ENCODE measurements around the gene SLC4A1. TPM values are rescaled to one million over a fixed set of nuclear protein-coding genes. Genes with fewer than 3 reads are reported as not detected.

Gene SLC4A1
- total RNA-seq, 4 donors from 2014 or later, result 0.16 to 1.2 (median 0.56) TPM

GRCh38 chr17:44308320-44308818, 40.4 kb upstream of the SLC4A1 start, which contains the start of gene RUNDC3A:
Gene RUNDC3A, plus strand, starts transcription at chr17:44308601. Its CDS starts 232 bp downstream, at chr17:44308833.
- TF ChIP-seq CTCF (IDR thresholded peaks at IDR 0.05), result no peak
- DNase-seq (ENCODE audit: low spot score) (peak; percentile 61), ATAC-seq (ENCODE audit: low FRiP score) (peak; percentile 97)

- DNase-seq (ENCODE audit: low spot score), result no peak
- peak; percentile 68 for ATAC-seq (ENCODE audit: low FRiP score)
- TF ChIP-seq CTCF (IDR thresholded peaks at IDR 0.05), result no peak
These were observed 39.7 kb upstream of the SLC4A1 start for GRCh38 chr17:44307387-44308186.

- no peak for ATAC-seq (ENCODE audit: low FRiP score)
- no peak for TF ChIP-seq CTCF (IDR thresholded peaks at IDR 0.05)
- DNase-seq (ENCODE audit: low spot score), result no peak
These were observed 36.7 kb upstream of the SLC4A1 start for GRCh38 chr17:44304651-44305050.

- no peak for TF ChIP-seq CTCF (IDR thresholded peaks at IDR 0.05)
- DNase-seq (ENCODE audit: low spot score) (no peak), ATAC-seq (ENCODE audit: low FRiP score) (no peak)
These were observed 30.0 kb upstream of the SLC4A1 start for GRCh38 chr17:44297975-44298374.

GRCh38 chr17:44293509-44294226, 25.7 kb upstream of the SLC4A1 start:
- DNase-seq (ENCODE audit: low spot score) (no peak), ATAC-seq (ENCODE audit: low FRiP score) (no peak)
- no peak for TF ChIP-seq CTCF (IDR thresholded peaks at IDR 0.05)

DNA sequence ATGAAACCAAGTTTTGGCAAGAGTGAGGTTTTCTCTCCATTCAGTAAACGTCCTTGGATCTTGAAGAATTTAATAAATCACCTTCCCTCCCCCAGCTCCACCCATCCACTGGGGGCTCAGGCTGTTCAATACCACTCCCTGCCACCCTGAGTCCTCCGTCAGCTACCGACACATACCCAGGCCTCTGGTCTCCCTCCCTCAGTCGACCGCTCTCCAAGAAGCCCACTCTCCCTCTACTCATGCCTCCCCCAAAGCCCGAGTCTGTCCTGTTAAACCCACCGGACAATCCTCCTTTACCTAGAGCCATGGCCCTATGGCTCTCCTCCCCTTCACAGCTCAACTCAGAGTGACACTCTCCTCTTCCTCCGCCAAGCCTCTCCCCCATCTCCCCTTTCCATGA, 19.7 kb upstream of the SLC4A1 start:
- ATAC-seq (ENCODE audit: low FRiP score) (no peak), DNase-seq (ENCODE audit: low spot score) (no peak)
- TF ChIP-seq CTCF (IDR thresholded peaks at IDR 0.05), result no peak
